T-helper 2 cell treated with Interferon-gamma antibody and Interleukin-4, amounts not matched to agents 5 μg/mL and 100 μg/mL, for 36 hours (primary cell): Measurements from ENCODE around the gene THBD.

Source experiments
- DNase-seq: peaks from one replicate; pipeline ENCODE4 v3.0.0; 2021; ENCODE audit warnings: low spot score
- H3K27ac Mint-ChIP-seq: one replicate; pipeline ENCODE4 v1.8.0; 2021; ENCODE audit warnings: mild to moderate bottlenecking, mixed read lengths
- H3K27me3 Mint-ChIP-seq: one replicate; pipeline ENCODE4 v1.8.0; 2021; ENCODE audit warnings: low read depth, mixed read lengths
- H3K36me3 Mint-ChIP-seq: one replicate; pipeline ENCODE4 v1.8.0; 2021; ENCODE audit warnings: low read depth, mixed read lengths
- H3K4me1 Mint-ChIP-seq: one replicate; pipeline ENCODE4 v1.8.0; 2021; ENCODE audit warnings: low read depth, mixed read lengths
- H3K4me3 Mint-ChIP-seq: one replicate; pipeline ENCODE4 v1.8.0; 2022; ENCODE audit warnings: mild to moderate bottlenecking, moderate library complexity, mixed read lengths
- H3K9me3 Mint-ChIP-seq: one replicate; pipeline ENCODE4 v1.8.0; 2021; ENCODE audit warnings: mixed read lengths

The THBD gene

DNA sequence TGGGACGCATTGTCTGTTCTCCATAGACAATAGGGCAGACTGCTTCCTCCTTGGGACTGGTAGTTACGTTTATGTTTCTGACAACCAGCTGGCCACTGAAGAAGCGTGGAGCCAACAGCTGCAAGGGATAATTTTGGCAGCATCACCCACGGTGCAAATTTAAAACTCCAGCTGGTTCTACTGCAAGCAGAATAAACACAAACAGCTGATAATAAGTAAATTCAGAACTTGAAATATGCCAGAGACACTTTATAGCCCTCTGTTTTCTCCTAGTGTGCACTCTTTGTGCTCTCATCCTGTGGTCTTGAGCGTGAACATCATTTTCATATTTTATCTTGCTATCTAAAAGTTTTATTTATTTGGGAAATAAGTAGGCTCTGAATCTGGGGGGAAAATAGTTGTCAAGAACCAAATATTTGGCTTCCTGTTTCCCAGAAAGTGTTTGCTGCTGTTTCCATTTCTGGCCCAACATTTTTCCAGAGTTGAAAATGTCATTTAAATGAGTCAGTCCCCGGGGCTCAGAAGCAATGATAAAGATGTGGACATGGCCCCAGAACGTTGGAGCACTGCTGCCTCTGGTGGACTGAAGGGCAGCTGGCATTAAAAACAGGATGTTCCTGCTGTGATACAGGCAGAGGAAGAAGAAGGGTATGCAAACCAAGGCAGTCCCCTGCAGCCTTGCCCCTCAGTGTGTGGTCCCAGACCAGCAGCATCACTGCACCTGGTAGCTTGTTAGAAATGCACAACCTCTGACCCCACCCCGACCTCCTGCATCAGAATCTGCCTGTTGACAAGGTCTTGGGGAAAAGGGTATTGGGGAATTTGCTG lies 12.5 kb upstream of the THBD start:
- DNase-seq, result no peak
- Mint-ChIP-seq H3K4me3 (no peak overlapping the region), H3K27me3 (peaks cover 16% of the 10 kb centered on the region), H3K36me3 (no peaks in the 10 kb centered on the region), H3K4me1 (no peaks in the 10 kb centered on the region), H3K9me3 (no peaks in the 10 kb centered on the region), H3K27ac (no peak overlapping the region)

DNA sequence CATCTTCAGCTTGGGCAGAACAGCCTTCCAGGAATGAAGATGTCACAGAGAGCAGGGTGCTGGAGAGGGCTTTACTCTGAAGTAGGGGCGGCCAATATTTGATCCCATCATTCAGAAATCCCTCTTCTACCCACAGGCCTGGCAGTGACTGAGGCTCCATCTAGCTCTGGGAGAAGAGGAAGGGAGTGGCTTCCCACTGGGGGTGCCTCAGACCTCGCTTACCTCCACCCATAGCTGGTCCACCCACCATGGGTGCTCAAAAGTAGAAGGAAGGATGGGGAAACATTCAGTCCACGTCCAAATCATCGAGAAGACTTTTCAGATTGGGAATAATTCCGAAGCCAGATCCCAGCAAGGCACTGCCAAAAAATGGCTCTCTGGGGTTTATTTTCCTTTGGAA lies 11.8 kb upstream of the THBD start:
- peaks cover 5% of the 10 kb centered on the region for H3K9me3 Mint-ChIP-seq
- H3K36me3 Mint-ChIP-seq, result no peaks in the 10 kb centered on the region
- H3K27ac Mint-ChIP-seq, result no peak overlapping the region
- H3K4me1 Mint-ChIP-seq, result no peaks in the 10 kb centered on the region
- peaks cover 17% of the 10 kb centered on the region for H3K27me3 Mint-ChIP-seq
- H3K4me3 Mint-ChIP-seq, result no peak overlapping the region
- no peak for DNase-seq

DNA sequence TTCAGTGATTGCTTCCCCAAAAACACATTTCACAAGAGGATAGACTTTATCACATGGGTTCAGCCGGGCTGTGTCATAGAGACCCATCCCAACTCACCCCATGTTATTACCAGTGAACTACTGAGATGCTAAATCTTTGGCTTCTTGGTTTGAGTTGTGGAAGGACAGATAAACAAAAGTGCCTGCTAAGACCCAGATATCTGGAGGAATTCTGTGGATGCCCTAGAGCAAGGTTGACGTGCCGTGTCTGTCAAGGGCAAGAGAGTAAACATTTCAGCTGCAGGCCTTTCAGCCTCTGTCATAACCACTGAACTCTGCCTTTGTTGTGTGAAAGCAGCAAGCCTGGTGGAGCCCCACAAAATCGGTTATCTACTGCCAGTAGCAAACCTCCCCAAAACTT lies 11.2 kb upstream of the THBD start:
- Mint-ChIP-seq H3K27ac (no peak overlapping the region), H3K9me3 (peaks cover 5% of the 10 kb centered on the region), H3K27me3 (peaks cover 18% of the 10 kb centered on the region), H3K4me1 (no peaks in the 10 kb centered on the region), H3K4me3 (no peak overlapping the region), H3K36me3 (no peaks in the 10 kb centered on the region)
- DNase-seq, result no peak

DNA sequence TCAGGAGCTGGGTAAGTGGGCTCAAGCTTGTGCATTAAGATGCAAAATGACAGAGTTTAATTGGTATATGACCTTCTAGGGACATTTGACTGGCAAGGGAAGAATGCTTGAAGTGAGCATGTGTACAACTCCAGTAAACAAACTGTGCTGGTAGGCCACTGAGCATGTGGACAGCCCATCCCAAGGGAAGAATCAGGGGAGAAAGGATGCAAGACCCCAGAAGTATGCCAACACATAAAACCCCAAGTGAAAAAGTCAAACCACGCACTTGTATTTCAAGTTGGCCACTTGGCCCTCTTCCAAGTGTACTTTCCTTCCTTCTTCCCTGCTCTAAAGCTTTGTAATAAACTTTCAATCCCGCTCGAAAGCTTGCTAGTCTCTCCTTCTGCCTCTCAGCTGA lies 10.4 kb upstream of the THBD start:
- H3K9me3 Mint-ChIP-seq, result peaks cover 5% of the 10 kb centered on the region
- H3K27ac Mint-ChIP-seq, result no peak overlapping the region
- DNase-seq, result no peak
- no peaks in the 10 kb centered on the region for H3K36me3 Mint-ChIP-seq
- no peaks in the 10 kb centered on the region for H3K4me1 Mint-ChIP-seq
- peaks cover 18% of the 10 kb centered on the region for H3K27me3 Mint-ChIP-seq
- no peak overlapping the region for H3K4me3 Mint-ChIP-seq

DNA sequence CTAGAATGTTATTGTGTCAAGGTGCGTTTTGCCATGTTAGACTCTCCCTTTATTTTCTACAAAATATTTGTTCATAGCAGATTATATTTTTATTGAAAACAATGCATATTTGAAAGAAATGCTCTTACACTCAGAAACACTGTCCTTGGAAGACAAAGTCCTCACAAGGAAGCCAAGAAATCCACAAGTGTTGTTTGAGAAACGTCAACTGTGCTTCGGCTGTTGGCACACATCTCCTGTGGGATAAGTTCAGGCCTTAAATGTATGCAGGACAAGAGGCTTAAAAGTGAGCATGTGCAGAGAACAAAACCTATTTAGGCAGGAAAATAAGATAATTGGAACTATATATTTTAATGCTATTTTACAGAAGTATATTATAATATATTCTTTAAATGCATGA lies 9.5 kb upstream of the THBD start:
- peaks cover 5% of the 10 kb centered on the region for H3K9me3 Mint-ChIP-seq
- peaks cover 20% of the 10 kb centered on the region for H3K27me3 Mint-ChIP-seq
- H3K4me3 Mint-ChIP-seq, result no peak overlapping the region
- DNase-seq, result no peak
- H3K4me1 Mint-ChIP-seq, result no peaks in the 10 kb centered on the region
- no peaks in the 10 kb centered on the region for H3K36me3 Mint-ChIP-seq
- H3K27ac Mint-ChIP-seq, result no peak overlapping the region

DNA sequence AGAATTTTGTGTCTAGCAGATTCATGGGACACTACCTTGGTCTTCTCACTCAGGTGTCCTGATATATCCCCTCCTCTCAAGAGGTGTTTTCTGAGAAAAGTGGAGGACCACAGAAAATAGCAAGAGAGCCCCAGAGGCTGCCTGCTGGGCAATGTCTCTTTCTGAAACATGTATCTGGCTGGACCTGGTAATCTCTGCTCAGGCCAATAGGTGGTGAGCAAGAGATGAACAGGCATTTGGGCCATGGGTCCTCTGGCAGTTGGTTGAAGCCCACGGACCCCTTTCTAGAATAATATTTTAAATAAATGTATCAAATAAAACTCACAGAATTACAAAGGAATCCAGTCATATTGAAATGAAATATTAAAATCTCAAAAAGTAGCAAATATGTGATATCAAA lies 8.8 kb upstream of the THBD start:
- DNase-seq, result no peak
- Mint-ChIP-seq H3K27ac (no peak overlapping the region), H3K27me3 (peaks cover 24% of the 10 kb centered on the region), H3K4me3 (no peak overlapping the region), H3K4me1 (no peaks in the 10 kb centered on the region), H3K36me3 (no peaks in the 10 kb centered on the region), H3K9me3 (peaks cover 5% of the 10 kb centered on the region)

DNA sequence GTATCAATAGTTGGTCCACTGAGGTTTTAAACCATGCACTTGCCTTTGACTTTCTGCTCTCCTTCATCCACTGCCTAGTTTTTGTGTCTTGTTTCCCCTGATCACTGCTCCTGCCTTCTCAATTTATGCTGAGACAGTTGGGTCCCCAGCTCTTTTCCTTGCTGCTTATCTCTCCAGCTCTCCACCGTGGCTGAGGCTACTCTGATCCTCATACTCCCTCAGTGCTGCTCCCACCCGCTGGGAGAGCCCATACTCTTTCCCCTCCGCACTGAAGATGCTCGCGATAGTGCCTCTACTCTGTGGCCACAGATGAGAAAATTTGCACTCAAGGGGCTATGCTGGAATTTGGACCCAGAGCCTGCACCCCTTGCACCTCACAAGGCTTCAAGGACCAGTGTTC lies 3.4 kb upstream of the THBD start:
- peaks cover 61% of the 10 kb centered on the region for H3K27me3 Mint-ChIP-seq

DNA sequence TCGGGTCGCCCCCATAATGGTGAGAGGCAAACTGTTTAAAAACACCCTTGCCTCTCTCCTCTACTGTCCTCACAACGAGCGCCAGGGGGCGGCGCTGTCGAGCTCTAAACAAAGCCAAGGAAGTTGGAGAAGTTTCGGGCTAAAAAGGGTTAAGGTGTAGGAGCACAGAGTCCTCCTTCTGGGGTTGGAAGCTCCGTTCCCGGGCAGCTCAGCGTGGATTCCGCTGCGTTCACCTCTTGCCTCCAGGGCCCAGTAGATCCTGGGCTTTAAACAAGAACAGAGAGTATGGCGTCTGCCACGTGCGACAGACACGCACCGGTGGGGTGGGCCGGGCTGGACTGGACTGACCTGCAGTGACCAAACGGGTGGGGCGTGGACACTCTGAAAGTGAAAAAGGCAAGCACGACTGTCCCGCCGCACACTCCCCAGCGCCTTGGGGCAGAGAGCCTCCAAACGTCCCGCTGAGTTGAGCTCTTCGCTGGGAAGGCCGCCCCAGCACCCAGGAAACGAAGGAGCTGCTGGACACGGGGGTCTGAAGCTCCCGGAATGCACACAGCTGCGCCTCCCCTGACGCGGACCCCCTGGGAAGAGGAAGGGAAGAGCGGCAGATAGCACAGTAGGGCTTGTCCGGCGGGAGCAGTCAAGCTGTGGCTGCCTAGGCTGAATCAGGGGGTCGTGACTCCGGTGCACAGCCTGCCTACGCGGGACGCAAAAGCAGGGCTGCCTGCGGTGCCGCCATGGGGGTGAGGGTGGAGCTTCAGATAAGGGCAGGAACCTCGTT lies 1.6 kb upstream of the THBD start:
- no peaks in the 10 kb centered on the region for H3K36me3 Mint-ChIP-seq
- no peak overlapping the region for H3K27ac Mint-ChIP-seq
- peaks cover 63% of the 10 kb centered on the region for H3K27me3 Mint-ChIP-seq
- peak overlapping the region; percentile 18 for H3K4me3 Mint-ChIP-seq
- peak; percentile 30 for DNase-seq
- peaks cover 2% of the 10 kb centered on the region for H3K4me1 Mint-ChIP-seq
- no peaks in the 10 kb centered on the region for H3K9me3 Mint-ChIP-seq

More for the DNA sequence above, 3.4 kb upstream of the THBD start:
- no peaks in the 10 kb centered on the region for H3K4me1 Mint-ChIP-seq
- H3K27ac Mint-ChIP-seq, result no peak overlapping the region
- H3K4me3 Mint-ChIP-seq, result no peak overlapping the region
- DNase-seq, result no peak
- H3K9me3 Mint-ChIP-seq, result peaks cover 5% of the 10 kb centered on the region
- H3K36me3 Mint-ChIP-seq, result no peaks in the 10 kb centered on the region

DNA sequence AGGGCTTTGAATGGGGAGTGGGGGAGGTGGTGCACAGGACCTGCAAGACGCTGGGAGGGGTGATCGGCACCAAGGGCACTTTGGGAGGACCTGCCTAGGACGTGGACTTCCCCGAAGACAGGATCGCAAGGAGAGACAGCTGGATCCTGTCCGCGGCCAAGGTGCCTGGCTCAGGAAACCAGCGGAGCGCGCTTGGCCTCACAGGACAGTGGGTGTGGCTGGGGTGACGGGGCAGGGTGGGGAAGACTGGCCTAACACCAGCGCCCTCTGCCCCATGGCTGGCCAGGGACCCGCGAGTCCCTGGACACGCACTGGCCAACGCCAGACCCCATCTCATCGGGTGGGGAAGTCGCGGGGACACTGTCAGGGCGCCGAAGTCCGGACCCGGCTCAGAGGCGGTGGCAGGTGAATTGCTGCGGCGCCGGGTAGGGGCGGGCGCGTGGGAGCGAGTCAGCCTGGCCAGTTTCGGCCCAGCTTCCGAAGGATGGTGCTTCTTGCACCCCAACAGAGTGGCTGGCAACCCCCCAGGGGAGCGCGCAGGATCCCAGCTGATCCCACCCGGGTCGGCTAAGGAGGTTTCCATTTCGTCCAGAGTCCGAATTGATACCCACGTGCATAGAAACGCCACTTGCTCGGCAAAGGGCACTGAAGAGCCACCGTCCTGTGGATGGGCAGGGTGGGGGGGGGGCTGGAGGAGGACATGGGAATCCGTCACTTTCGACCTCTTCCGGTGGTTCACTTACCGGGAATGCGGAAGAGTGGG lies 785 bp upstream of the THBD start:
- Mint-ChIP-seq H3K36me3 (no peaks in the 10 kb centered on the region), H3K27me3 (peaks cover 64% of the 10 kb centered on the region), H3K27ac (no peak overlapping the region), H3K4me3 (peak overlapping the region; percentile 10), H3K4me1 (peaks cover 2% of the 10 kb centered on the region), H3K9me3 (no peaks in the 10 kb centered on the region)
- DNase-seq, result no peak

DNA sequence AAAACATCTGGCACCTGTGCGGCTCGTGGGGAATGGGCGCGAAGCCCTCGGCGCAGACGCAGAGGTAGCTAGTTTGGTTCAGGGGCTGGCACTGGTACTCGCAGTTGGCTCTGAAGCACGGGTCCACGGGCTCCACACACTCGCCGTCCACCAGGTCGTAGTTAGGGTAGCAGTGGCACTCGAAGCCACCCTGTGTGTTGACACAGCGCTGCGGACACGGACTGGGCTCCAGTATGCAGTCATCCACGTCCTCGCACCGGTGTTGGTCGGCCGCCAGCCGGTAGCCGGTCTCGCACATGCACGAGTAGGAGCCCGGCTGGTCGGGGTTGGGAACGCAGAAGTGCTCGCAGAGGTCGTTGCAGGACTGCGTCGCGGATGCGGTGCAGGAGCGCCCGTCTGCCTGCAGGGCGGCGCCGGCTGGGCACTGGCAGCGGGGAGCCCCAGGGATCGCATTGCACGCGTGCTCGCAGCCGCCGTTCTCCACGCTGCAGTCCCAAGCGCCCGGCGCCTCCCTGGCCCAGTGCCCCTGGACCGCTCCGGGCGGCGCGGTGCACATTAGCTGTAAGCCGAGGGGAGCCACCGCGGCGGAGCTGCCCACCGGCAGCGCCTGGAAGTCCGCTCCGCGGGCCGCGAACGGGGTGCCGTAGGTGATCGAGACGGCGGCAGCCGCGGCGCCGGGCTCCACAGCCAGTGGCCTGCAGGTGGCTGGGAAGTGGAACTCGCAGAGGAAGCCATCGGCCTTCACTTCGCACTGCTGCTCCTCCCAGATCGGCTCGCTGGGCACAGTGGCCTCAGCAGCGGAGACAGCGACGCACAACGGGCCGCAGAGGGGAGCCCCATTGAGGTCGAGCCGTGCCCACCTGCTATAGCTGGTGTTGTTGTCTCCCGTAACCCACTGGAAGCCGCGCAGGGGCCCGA lies 930 bp downstream of the THBD start:
- peaks cover 71% of the 10 kb centered on the region for H3K27me3 Mint-ChIP-seq
- no peaks in the 10 kb centered on the region for H3K9me3 Mint-ChIP-seq
- DNase-seq, result peak; percentile 40

DNA sequence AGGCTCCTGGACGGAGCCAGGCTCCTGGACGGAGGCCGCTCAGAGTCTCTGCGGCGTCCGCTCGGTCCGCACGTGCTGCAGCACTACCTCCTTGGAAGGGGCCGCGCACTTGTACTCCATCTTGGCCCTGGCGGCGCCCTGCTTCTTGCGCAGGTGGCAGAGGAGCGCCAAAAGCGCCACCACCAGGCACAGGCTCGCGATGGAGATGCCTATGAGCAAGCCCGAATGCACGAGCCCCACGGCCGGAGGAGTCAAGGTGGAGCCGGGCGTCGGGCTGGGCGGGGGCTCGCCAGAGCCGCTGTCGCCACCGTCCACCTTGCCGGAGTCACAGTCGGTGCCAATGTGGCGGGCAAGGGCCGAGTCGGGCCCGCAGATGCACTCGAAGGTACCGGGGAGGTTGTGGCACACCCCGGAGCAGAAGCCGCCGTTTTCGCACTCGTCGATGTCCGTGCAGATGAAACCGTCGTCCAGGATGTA lies 1.7 kb downstream of the THBD start:
- no peak overlapping the region for H3K27ac Mint-ChIP-seq
- no peak for DNase-seq
- H3K4me1 Mint-ChIP-seq, result peaks cover 2% of the 10 kb centered on the region
- no peak overlapping the region for H3K4me3 Mint-ChIP-seq
- no peaks in the 10 kb centered on the region for H3K36me3 Mint-ChIP-seq
- H3K9me3 Mint-ChIP-seq, result no peaks in the 10 kb centered on the region
- H3K27me3 Mint-ChIP-seq, result peaks cover 66% of the 10 kb centered on the region

More for the DNA sequence above, 930 bp downstream of the THBD start:
- Mint-ChIP-seq H3K36me3 (no peaks in the 10 kb centered on the region), H3K4me3 (peak overlapping the region; percentile 6), H3K4me1 (peaks cover 2% of the 10 kb centered on the region), H3K27ac (no peak overlapping the region)

DNA sequence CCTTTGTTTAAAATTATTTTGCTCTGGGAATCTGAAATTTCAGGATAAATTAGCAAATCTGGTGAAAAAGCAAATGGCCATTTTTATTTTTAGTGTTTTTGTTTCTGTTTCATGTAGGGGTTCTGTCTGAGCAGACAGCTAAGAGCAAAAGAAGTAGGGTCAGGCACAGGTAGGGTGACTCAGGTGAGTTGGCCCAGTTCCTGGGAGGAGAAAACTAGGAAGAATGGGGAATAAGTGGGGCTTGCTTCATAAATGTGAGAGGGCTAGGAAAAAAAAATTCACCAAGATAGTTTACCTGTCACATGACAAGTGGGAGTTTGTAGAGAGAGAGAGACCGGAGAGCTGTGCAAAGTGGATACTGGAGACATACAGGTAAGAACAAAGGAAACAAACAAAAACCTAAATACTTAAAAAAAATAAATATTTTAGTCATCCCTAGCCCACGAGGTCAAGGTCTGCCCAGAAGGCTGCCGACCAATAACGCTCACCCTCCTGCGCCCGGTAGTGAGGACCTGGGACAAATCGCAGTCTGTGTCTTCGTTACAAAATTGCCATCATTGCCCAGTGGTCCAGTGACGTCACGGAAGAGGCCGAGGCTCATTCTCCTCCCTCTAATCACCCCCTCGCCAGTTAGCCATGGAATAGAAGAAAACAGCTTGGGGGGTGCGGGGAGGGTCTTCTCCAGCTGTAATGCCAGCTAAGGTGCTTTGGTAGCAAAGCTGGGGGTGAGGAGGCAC lies 2.3 kb downstream of the THBD start:
- H3K27ac Mint-ChIP-seq, result no peak overlapping the region
- no peak for DNase-seq
- no peaks in the 10 kb centered on the region for H3K36me3 Mint-ChIP-seq
- peak overlapping the region; percentile 33 for H3K4me3 Mint-ChIP-seq
- peaks cover 2% of the 10 kb centered on the region for H3K4me1 Mint-ChIP-seq
- H3K27me3 Mint-ChIP-seq, result peaks cover 60% of the 10 kb centered on the region
- H3K9me3 Mint-ChIP-seq, result no peaks in the 10 kb centered on the region
